OCI-LY1 (cell line): Measurements from ENCODE around the gene PPP4C.

ENCODE experiments used
- H2AFZ ChIP-seq: fragments of 200-600 bp; sonication (generic), shearing (Covaris generic); 2 replicates; pipeline ENCODE4 v1.6.0; 2014; ENCODE audit warnings: antibody characterized with exemption, mild to moderate bottlenecking, low read length
- H3F3A ChIP-seq: fragments of 200-600 bp; sonication (generic), shearing (Covaris generic); 2 replicates; pipeline ENCODE4 v1.6.0; 2014; ENCODE audit warnings: mild to moderate bottlenecking, antibody characterized with exemption, low read length, moderate library complexity; ENCODE audit not compliant: insufficient read depth
- H3K27ac ChIP-seq: fragments of 200-600 bp; sonication (generic); 2 replicates; pipeline ENCODE4 v1.5.1; 2014; ENCODE audit warnings: low read length, mixed run types, mild to moderate bottlenecking, low read depth; ENCODE audit not compliant: poor library complexity, severe bottlenecking
- H3K27me3 ChIP-seq: fragments of 200-600 bp; sonication (generic); 2 replicates; pipeline ENCODE4 v1.6.0; 2014; ENCODE audit warnings: antibody characterized with exemption, mild to moderate bottlenecking, low read length, moderate library complexity; ENCODE audit not compliant: insufficient read depth
- H3K36me3 ChIP-seq: fragments of 200-600 bp; sonication (generic); 2 replicates; pipeline ENCODE4 v1.6.1; 2014; ENCODE audit warnings: mild to moderate bottlenecking, antibody characterized with exemption, low read length, moderate library complexity, mixed read lengths; ENCODE audit not compliant: insufficient read depth
- H3K4me1 ChIP-seq: fragments of 200-600 bp; sonication (generic); 2 replicates; pipeline ENCODE4 v1.5.1; 2014; ENCODE audit warnings: mild to moderate bottlenecking, low read length, moderate library complexity; ENCODE audit not compliant: insufficient read depth, severe bottlenecking
- H3K4me2 ChIP-seq: fragments of 200-600 bp; sonication (generic), shearing (Covaris generic); 2 replicates; pipeline ENCODE4 v1.6.1; 2014; ENCODE audit warnings: low read length
- H3K4me3 ChIP-seq: fragments of 200-600 bp; sonication (generic); 2 replicates; pipeline ENCODE4 v1.5.1; 2014; ENCODE audit warnings: low read length, low read depth, mild to moderate bottlenecking, mixed read lengths; ENCODE audit not compliant: poor library complexity, severe bottlenecking
- H3K79me2 ChIP-seq: fragments of 200-600 bp; shearing (Covaris generic); 2 replicates; pipeline ENCODE4 v1.6.1; 2016; ENCODE audit warnings: mixed run types, low read length, mixed read lengths; ENCODE audit not compliant: insufficient read depth
- H3K9ac ChIP-seq: fragments of 200-600 bp; sonication (generic), shearing (Covaris generic); 2 replicates; pipeline ENCODE4 v1.6.1; 2014; ENCODE audit warnings: mild to moderate bottlenecking, low read length, mixed read lengths
- H3K9me2 ChIP-seq: fragments of 200-600 bp; sonication (generic), shearing (Covaris generic); 2 replicates; pipeline ENCODE4 v1.6.1; 2014; ENCODE audit warnings: low read depth, mild to moderate bottlenecking, low read length, mixed read lengths
- H3K9me3 ChIP-seq: fragments of 200-600 bp; shearing (Covaris generic); 2 replicates; pipeline ENCODE4 v1.6.1; 2014; ENCODE audit warnings: low read length, mixed read lengths
- H4K20me1 ChIP-seq: fragments of 200-600 bp; sonication (generic), shearing (Covaris generic); 2 replicates; pipeline ENCODE4 v1.6.0; 2016; ENCODE audit warnings: mild to moderate bottlenecking, low read length; ENCODE audit not compliant: insufficient read depth
- EZH2 ChIP-seq: fragments of 200-600 bp; sonication (generic), shearing (Covaris generic); IDR thresholded peaks from 2 replicates; pipeline ENCODE4 v1.8.0; 2017; ENCODE audit warnings: borderline replicate concordance, mixed run types, mild to moderate bottlenecking, antibody characterized with exemption, low read length, moderate library complexity, mixed read lengths
- TF ChIP-seq, protein P1 (sequence below): fragments of 200-600 bp; sonication (generic), shearing (Covaris generic); IDR thresholded peaks from 2 replicates; pipeline ENCODE4 v1.5.1; 2017; ENCODE audit warnings: mild to moderate bottlenecking, antibody characterized with exemption, low read length, moderate library complexity, mixed read lengths

PPP4C gene

DNA sequence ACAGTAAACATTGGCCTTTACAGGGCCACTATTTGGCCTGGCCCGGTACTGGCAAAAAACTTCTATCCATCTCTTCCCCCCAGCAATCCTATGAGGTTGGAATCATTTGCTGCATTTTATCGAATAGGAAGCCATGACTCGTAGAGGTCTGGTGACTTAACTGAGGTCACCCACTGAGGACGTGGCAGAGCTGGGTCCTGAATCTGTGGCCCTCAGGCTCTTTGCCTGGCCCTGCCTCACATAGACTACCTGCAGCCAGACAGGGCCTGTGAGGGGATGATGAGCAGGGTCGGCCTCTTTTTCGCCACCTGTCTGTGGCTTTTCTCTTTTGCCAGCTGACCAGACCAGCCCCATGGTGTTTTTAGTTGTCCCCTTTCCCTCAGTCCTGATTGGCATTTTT lies 1.9 kb downstream of the PPP4C start:
- H3K4me2 ChIP-seq: peak overlapping the region; percentile 82
- no peak overlapping the region for H3K27ac ChIP-seq
- H3K9me3 ChIP-seq: no peaks in the 10 kb centered on the region
- TF ChIP-seq, protein P1, sequence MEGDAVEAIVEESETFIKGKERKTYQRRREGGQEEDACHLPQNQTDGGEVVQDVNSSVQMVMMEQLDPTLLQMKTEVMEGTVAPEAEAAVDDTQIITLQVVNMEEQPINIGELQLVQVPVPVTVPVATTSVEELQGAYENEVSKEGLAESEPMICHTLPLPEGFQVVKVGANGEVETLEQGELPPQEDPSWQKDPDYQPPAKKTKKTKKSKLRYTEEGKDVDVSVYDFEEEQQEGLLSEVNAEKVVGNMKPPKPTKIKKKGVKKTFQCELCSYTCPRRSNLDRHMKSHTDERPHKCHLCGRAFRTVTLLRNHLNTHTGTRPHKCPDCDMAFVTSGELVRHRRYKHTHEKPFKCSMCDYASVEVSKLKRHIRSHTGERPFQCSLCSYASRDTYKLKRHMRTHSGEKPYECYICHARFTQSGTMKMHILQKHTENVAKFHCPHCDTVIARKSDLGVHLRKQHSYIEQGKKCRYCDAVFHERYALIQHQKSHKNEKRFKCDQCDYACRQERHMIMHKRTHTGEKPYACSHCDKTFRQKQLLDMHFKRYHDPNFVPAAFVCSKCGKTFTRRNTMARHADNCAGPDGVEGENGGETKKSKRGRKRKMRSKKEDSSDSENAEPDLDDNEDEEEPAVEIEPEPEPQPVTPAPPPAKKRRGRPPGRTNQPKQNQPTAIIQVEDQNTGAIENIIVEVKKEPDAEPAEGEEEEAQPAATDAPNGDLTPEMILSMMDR: no peak
- TF ChIP-seq EZH2: no peak
- no peaks in the 10 kb centered on the region for H3K27me3 ChIP-seq
- H2AFZ ChIP-seq: no peak overlapping the region
- H4K20me1 ChIP-seq: no peaks in the 10 kb centered on the region
- peaks cover 41% of the 10 kb centered on the region for H3K4me1 ChIP-seq
- H3K4me3 ChIP-seq: peak overlapping the region; percentile 82
- peaks cover 29% of the 10 kb centered on the region for H3K79me2 ChIP-seq
- H3K36me3 ChIP-seq: peaks cover 56% of the 10 kb centered on the region
- H3K9ac ChIP-seq: peak overlapping the region; percentile 78
- peaks cover 6% of the 10 kb centered on the region; the same call in 1 of the 2 replicates for H3F3A ChIP-seq
- no peaks in the 10 kb centered on the region for H3K9me2 ChIP-seq

DNA sequence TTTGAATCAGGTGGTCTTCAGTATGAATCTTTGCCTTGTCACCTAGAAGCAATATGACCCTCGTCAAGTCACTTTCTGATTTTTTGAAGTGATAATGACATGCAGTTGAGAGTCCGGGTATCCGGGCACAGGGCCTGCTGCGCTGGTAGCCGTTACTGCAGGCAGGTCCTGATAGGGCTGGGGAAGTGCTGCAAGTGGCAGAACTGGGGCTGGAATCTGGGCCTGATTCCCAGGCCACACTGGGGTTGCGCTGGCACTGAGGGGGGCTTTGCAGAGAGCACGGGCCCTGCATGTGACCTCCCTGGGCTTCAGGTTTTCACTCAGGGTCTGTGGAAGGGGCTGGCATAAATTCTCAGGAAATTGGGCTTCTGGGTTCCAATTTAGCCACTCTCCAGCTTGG lies 3.0 kb downstream of the PPP4C start:
- no peak overlapping the region; the same call in 1 of the 2 replicates for H3K9ac ChIP-seq
- H2AFZ ChIP-seq: no peak overlapping the region
- H3K79me2 ChIP-seq: peaks cover 29% of the 10 kb centered on the region
- peaks cover under 1% of the 10 kb centered on the region; the same call in 1 of the 2 replicates for H3F3A ChIP-seq
- H4K20me1 ChIP-seq: no peaks in the 10 kb centered on the region
- no peak overlapping the region for H3K4me3 ChIP-seq
- H3K4me1 ChIP-seq: peaks cover 39% of the 10 kb centered on the region
- H3K27me3 ChIP-seq: no peaks in the 10 kb centered on the region
- no peak overlapping the region for H3K27ac ChIP-seq
- H3K9me3 ChIP-seq: no peaks in the 10 kb centered on the region
- peaks cover 63% of the 10 kb centered on the region for H3K36me3 ChIP-seq
- TF ChIP-seq, protein P1: no peak
- TF ChIP-seq EZH2: no peak
- no peak overlapping the region for H3K4me2 ChIP-seq
- no peaks in the 10 kb centered on the region for H3K9me2 ChIP-seq

DNA sequence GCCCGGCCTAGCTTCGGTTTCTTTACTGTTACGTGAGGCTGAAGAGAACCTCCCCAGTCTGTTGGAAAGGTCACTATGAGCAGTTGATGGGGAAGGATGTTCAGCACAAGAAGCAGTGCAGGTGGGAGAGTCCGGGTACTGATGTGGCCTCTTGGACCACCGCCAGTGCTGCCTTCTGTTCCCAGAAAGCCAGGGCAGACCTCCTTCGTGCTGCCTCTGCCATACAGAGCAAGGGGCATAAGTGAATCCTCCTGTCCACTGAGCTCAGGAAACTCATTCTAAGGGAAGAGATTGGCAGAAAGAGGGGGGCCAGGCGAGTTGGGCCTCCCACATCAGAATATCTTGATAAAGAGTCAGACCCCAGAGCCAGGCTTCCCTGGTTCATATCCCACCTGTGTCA lies 3.7 kb downstream of the PPP4C start:
- H2AFZ ChIP-seq: no peak overlapping the region
- H3K9me2 ChIP-seq: no peaks in the 10 kb centered on the region
- H4K20me1 ChIP-seq: no peaks in the 10 kb centered on the region
- H3K9me3 ChIP-seq: no peaks in the 10 kb centered on the region
- H3K27ac ChIP-seq: no peak overlapping the region
- peaks cover 32% of the 10 kb centered on the region for H3K4me1 ChIP-seq
- H3K4me2 ChIP-seq: no peak overlapping the region
- no peak for TF ChIP-seq EZH2
- TF ChIP-seq, protein P1: no peak
- no peak overlapping the region for H3K9ac ChIP-seq
- H3K36me3 ChIP-seq: peaks cover 70% of the 10 kb centered on the region
- no peak overlapping the region for H3K4me3 ChIP-seq
- H3F3A ChIP-seq: no peaks in the 10 kb centered on the region
- no peaks in the 10 kb centered on the region for H3K27me3 ChIP-seq
- H3K79me2 ChIP-seq: peaks cover 29% of the 10 kb centered on the region
